Liver (tissue), 9 donors: ENCODE data around the gene DEK. TPM values are rescaled to one million over a fixed set of nuclear protein-coding genes. Genes with fewer than 3 reads are reported as not detected.
"Not testable (repeated sequence)": the region's sequence is repeated elsewhere in the genome, so short reads cannot be mapped to it uniquely, and the experiment has no call there.

Experiments
- DNase-seq: peaks from one replicate; pipeline ENCODE4 v3.0.0-alpha.2; 2017; ENCODE audit warnings: low spot score
- H3K27ac ChIP-seq, 2 donors: one replicate each; pipeline ENCODE4 v1.7.0; 2013; ENCODE audit warnings: inconsistent platforms in 2 of 2, low read length in 2 of 2, control low read depth in 1 of 2, low read depth in 1 of 2, mild to moderate bottlenecking in 1 of 2
- H3K27me3 ChIP-seq, 4 donors: one replicate each; pipeline versions ENCODE4 v1.6.1 to v1.7.0; 2013; ENCODE audit warnings: low read length in 3 of 4, inconsistent platforms in 1 of 4, mild to moderate bottlenecking in 1 of 4, moderate library complexity in 1 of 4; ENCODE audit not compliant: control insufficient read depth in 4 of 4, insufficient read depth in 4 of 4
- H3K36me3 ChIP-seq, 4 donors: one replicate each; pipeline versions ENCODE4 v1.6.1 to v1.7.0; 2013; ENCODE audit warnings: low read length in 3 of 4, mild to moderate bottlenecking in 3 of 4, low read depth in 1 of 4, moderate library complexity in 1 of 4; ENCODE audit not compliant: control insufficient read depth in 4 of 4, insufficient read depth in 3 of 4
- H3K4me1 ChIP-seq, 4 donors: one replicate each; pipeline versions ENCODE4 v1.6.1 to v1.7.0; 2013; ENCODE audit warnings: low read length in 3 of 4, mild to moderate bottlenecking in 3 of 4, moderate library complexity in 1 of 4; ENCODE audit not compliant: control insufficient read depth in 4 of 4, insufficient read depth in 4 of 4
- H3K4me3 ChIP-seq, 3 donors: one replicate each; pipeline versions ENCODE4 v1.6.1 to v1.7.0; 2013; ENCODE audit warnings: low read length in 3 of 3, control low read depth in 1 of 3, low read depth in 1 of 3, mild to moderate bottlenecking in 1 of 3
- H3K9ac ChIP-seq, 2 donors: one replicate each; pipeline ENCODE4 v1.7.0; 2013; ENCODE audit warnings: low read length in 2 of 2, mild to moderate bottlenecking in 2 of 2, moderate library complexity in 2 of 2, control low read depth in 1 of 2, low read depth in 1 of 2
- H3K9me3 ChIP-seq, 4 donors: one replicate each; pipeline versions ENCODE4 v1.6.1 to v1.7.0; 2013; ENCODE audit warnings: low read length in 3 of 4; ENCODE audit not compliant: control insufficient read depth in 4 of 4
- EGR1 ChIP-seq, 2 donors: IDR thresholded peaks; 2 replicates each; pipeline ENCODE4 v1.6.1; 2016 to 2018; ENCODE audit warnings: antibody characterized with exemption in 2 of 2, low read depth in 2 of 2
- FOXA1 ChIP-seq: IDR thresholded peaks from 2 replicates; pipeline ENCODE4 v1.6.1; 2016; ENCODE audit warnings: antibody characterized with exemption
- FOXA2 ChIP-seq: IDR thresholded peaks from 2 replicates; pipeline ENCODE4 v1.6.1; 2016; ENCODE audit warnings: antibody characterized with exemption
- HNF4A ChIP-seq, 2 donors: conservative IDR thresholded peaks; 2 replicates each; pipeline ENCODE4 v1.6.1; 2016; ENCODE audit warnings: antibody characterized with exemption in 2 of 2, mild to moderate bottlenecking in 2 of 2
- HNF4G ChIP-seq: IDR thresholded peaks from 2 replicates; pipeline ENCODE4 v1.6.1; 2016; ENCODE audit warnings: antibody characterized with exemption
- JUND ChIP-seq, 2 donors: IDR thresholded peaks; 2 replicates each; pipeline ENCODE4 v1.6.1; 2016; ENCODE audit warnings: antibody characterized with exemption in 2 of 2
- NR2F2 ChIP-seq: IDR thresholded peaks from 2 replicates; pipeline ENCODE4 v1.6.1; 2016; ENCODE audit warnings: antibody characterized with exemption
- RAD21 ChIP-seq, 2 donors: IDR thresholded peaks; 2 replicates each; pipeline ENCODE4 v1.6.1; 2016; ENCODE audit warnings: antibody characterized with exemption in 2 of 2, mild to moderate bottlenecking in 2 of 2
- REST ChIP-seq: IDR thresholded peaks from 2 replicates; pipeline ENCODE4 v1.6.1; 2016; ENCODE audit warnings: antibody characterized with exemption, mild to moderate bottlenecking
- RXRA ChIP-seq, 2 donors: IDR thresholded peaks; 2 replicates each; pipeline ENCODE4 v1.6.1; 2017 to 2018; ENCODE audit warnings: antibody characterized with exemption in 2 of 2, mild to moderate bottlenecking in 1 of 2
- SP1 ChIP-seq: IDR thresholded peaks from 2 replicates; pipeline ENCODE4 v1.6.1; 2018; ENCODE audit warnings: antibody characterized with exemption, mild to moderate bottlenecking
- TAF1 ChIP-seq: conservative IDR thresholded peaks from 2 replicates; pipeline ENCODE4 v1.6.1; 2016; ENCODE audit warnings: antibody characterized with exemption, mild to moderate bottlenecking
- YY1 ChIP-seq: IDR thresholded peaks from 2 replicates; pipeline ENCODE4 v1.6.1; 2016; ENCODE audit warnings: antibody characterized with exemption, mild to moderate bottlenecking
- WGBS: extraction: QIAGEN DNeasy Blood & Tissue Kit; methylation state at CpG from one replicate; pipeline ENCODE4 v1.1.7; 2013; 5-methylcytosine and 5-hydroxymethylcytosine counted together
- polyA plus RNA-seq, 2 donors: library from polyadenylated mRNA; stranded (reverse) in 1 of 2; unstranded in 1 of 2; fragments of 200-250 nt in 1 of 2; fragments of >200 nt in 1 of 2; fragmentation: Nextera tagmentation in 1 of 2; extraction: Ambion mirVana in 1 of 2; gene quantifications; one replicate each; pipeline versions ENCODE4 v1.2.1 to v1.2.3, GENCODE V29; 2013 to 2015
- total RNA-seq, 2 donors: library from RNA; depleted of rRNA; stranded (reverse); fragments of >200 nt; gene quantifications; one replicate each; pipeline ENCODE4 v1.2.3, GENCODE V29; 2014
- TF ChIP-seq, protein P1 (sequence below): IDR thresholded peaks from 2 replicates; pipeline ENCODE4 v1.6.1; 2016; ENCODE audit warnings: antibody characterized with exemption
- TF ChIP-seq, protein P2 (sequence below): IDR thresholded peaks from 2 replicates; pipeline ENCODE4 v1.6.1; 2016; ENCODE audit warnings: antibody characterized with exemption
- TF ChIP-seq, protein P3 (sequence below): fragments of 150-350 bp; IDR thresholded peaks from 2 replicates; pipeline ENCODE4 v1.5.1; 2017; ENCODE audit warnings: improper control_type of control experiment, low read depth, low read length; ENCODE audit not compliant: missing input control
- TF ChIP-seq, protein P4 (sequence below): IDR thresholded peaks from 2 replicates; pipeline ENCODE4 v1.6.1; 2016; ENCODE audit warnings: antibody characterized with exemption
- donor health status: healthy.
- donor health status: healthy.
- donor health status: healthy.
- donor health status: healthy.
- donor health status: healthy.

The DEK gene
- total and polyA plus RNA-seq, 4 donors = 19.7 to 92.6 (median 26.8) TPM

DNA sequence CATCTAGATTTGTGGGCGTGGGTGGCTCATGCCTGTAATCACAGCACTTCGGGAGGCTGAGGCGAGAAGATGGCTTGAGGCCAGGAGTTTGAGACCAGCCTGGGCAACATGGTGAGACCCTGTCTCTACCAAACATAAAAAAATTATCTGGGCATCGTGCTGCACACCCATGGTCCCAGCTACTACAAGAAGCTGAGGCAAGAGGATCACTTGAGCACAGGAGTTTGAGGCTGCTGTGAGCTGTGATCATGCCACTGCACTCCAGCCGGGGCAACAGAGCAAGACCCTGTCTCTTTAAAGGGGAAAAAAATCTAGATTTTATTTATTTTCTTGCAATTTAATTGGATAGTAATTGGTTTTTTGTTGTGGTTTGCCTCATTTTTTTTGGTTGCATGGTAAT lies 53.6 kb downstream of the DEK start:
- Histone ChIP-seq H3K9me3 (no peaks in the 10 kb centered on the region), H3K36me3 (peaks cover 0 to 12% (median 5%) of the 10 kb centered on the region in 4 donors), H3K27me3 (no peaks in the 10 kb centered on the region), H3K4me3 (no peak overlapping the region), H3K4me1 (peaks cover 8 to 30% (median 23%) of the 10 kb centered on the region in 4 donors), H3K9ac (no peak overlapping the region), H3K27ac (no peak overlapping the region)
- no peak for DNase-seq
- TF ChIP-seq RXRA (IDR thresholded peaks at IDR 0.05) = no peak
- WGBS = 83% methylated on average over 5 of the region's 5 CpGs

DNA sequence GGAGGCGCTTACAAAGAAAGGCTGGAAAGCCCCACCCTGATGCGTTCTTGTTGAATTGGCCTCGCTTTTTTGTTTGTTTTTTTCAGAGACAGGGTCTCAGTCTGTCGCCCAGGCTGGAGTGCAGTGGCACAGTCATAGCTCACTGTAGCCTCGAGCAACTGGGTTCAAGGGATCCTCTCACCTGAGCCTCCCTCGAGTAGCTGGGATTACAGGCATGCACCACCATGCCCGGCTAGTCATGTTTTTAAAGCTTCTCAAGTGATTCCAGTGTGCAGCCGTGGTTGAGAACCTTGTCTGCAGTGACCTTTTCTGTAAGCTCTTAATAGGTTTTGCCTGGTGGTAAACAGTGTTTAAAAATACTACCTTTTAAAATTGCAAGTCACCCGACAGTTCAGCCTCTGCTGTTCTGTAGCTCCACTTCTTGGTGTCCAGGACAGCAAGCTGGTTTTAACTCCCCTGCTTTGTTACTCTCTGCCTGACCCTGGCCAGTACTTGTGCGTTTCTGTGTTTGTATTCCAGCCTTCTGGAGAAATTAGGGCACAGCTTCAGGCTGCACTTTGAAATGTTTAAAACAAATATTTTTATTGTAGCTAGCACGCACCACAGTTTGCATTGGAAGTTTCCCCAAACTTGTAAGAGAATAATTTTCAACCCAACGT lies 54.7 kb downstream of the DEK start:
- Histone ChIP-seq H3K9ac (peak overlapping the region in 1 of 2 donors; percentile 14), H3K9me3 (no peaks in the 10 kb centered on the region), H3K4me1 (peaks cover 8 to 30% (median 23%) of the 10 kb centered on the region in 4 donors), H3K36me3 (peaks cover 0 to 12% (median 2%) of the 10 kb centered on the region in 4 donors), H3K4me3 (no peak overlapping the region), H3K27ac (peak overlapping the region; percentile 66 to 70), H3K27me3 (no peaks in the 10 kb centered on the region)
- WGBS = 38% methylated on average over 12 of the region's 12 CpGs
- no peak for DNase-seq
- peak; percentile 43 to 53 for TF ChIP-seq RAD21 (IDR thresholded peaks at IDR 0.05)
- peak; percentile 44 for TF ChIP-seq REST
- TF ChIP-seq, protein P1, sequence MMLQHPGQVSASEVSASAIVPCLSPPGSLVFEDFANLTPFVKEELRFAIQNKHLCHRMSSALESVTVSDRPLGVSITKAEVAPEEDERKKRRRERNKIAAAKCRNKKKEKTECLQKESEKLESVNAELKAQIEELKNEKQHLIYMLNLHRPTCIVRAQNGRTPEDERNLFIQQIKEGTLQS = no peak
- TF ChIP-seq, protein P2, sequence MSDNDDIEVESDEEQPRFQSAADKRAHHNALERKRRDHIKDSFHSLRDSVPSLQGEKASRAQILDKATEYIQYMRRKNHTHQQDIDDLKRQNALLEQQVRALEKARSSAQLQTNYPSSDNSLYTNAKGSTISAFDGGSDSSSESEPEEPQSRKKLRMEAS = peak; percentile 50
- TF ChIP-seq FOXA1 = peak; percentile 11
- peak; percentile 76 to 79 for TF ChIP-seq HNF4A (conservative IDR thresholded peaks at IDR 0.05)
- TF ChIP-seq SP1 = peak; percentile 79
- TF ChIP-seq JUND (IDR thresholded peaks at IDR 0.05) = peak in 1 of 2 donors; percentile 68
- TF ChIP-seq, protein P3, sequence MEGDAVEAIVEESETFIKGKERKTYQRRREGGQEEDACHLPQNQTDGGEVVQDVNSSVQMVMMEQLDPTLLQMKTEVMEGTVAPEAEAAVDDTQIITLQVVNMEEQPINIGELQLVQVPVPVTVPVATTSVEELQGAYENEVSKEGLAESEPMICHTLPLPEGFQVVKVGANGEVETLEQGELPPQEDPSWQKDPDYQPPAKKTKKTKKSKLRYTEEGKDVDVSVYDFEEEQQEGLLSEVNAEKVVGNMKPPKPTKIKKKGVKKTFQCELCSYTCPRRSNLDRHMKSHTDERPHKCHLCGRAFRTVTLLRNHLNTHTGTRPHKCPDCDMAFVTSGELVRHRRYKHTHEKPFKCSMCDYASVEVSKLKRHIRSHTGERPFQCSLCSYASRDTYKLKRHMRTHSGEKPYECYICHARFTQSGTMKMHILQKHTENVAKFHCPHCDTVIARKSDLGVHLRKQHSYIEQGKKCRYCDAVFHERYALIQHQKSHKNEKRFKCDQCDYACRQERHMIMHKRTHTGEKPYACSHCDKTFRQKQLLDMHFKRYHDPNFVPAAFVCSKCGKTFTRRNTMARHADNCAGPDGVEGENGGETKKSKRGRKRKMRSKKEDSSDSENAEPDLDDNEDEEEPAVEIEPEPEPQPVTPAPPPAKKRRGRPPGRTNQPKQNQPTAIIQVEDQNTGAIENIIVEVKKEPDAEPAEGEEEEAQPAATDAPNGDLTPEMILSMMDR = no peak
- TF ChIP-seq, protein P4, sequence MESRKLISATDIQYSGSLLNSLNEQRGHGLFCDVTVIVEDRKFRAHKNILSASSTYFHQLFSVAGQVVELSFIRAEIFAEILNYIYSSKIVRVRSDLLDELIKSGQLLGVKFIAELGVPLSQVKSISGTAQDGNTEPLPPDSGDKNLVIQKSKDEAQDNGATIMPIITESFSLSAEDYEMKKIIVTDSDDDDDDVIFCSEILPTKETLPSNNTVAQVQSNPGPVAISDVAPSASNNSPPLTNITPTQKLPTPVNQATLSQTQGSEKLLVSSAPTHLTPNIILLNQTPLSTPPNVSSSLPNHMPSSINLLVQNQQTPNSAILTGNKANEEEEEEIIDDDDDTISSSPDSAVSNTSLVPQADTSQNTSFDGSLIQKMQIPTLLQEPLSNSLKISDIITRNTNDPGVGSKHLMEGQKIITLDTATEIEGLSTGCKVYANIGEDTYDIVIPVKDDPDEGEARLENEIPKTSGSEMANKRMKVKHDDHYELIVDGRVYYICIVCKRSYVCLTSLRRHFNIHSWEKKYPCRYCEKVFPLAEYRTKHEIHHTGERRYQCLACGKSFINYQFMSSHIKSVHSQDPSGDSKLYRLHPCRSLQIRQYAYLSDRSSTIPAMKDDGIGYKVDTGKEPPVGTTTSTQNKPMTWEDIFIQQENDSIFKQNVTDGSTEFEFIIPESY = no peak
- no peak for TF ChIP-seq NR2F2
- peak; percentile 52 to 76 for TF ChIP-seq RXRA (IDR thresholded peaks at IDR 0.05)
- peak; percentile 62 for TF ChIP-seq YY1
- no peak for TF ChIP-seq EGR1 (IDR thresholded peaks at IDR 0.05; ENCODE audit: low read depth in 2 of 2)
- peak; percentile 64 for TF ChIP-seq FOXA2
- no peak for TF ChIP-seq HNF4G
- TF ChIP-seq TAF1 = no peak

- H3K27ac ChIP-seq, H3K9me3 ChIP-seq, H3K4me3 ChIP-seq, H3K27me3 ChIP-seq, DNase-seq, H3K9ac ChIP-seq: not testable (repeated sequence)
- Histone ChIP-seq H3K36me3 (peaks cover 0 to 10% (median 2%) of the 10 kb centered on the region in 4 donors), H3K4me1 (peaks cover 8 to 30% (median 23%) of the 10 kb centered on the region in 4 donors)
- WGBS = 98% methylated on average over 9 of the region's 9 CpGs
Measured at GRCh38 chr6:18208778-18209177, 55.6 kb downstream of the DEK start.
